CD4-positive, alpha-beta T cell treated with Interleukin-6 for 4 hours (primary cell): ENCODE data around the gene VRK1.

Experiments
- DNase-seq: peaks from one replicate; pipeline ENCODE4 v3.0.0-alpha.2; 2020; ENCODE audit warnings: mixed read lengths

Gene VRK1

DNA sequence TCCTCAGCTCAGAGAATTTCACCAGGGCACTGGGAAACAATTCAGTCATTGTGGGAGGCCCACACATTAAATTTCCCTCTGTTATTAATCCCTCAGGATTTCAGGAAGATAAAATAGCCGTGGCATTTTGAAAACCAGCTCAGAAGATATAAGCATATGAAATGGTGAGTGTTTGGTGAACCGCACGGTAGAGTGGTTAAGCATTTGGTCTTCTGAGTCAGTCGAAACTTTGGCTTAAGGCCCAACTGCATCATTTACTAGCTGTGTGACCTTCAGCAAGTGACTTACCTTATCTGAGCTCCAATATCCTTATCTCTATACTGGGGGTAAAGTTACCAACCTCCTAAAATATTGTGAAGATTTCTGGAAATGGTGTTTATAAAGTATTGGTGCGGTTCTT lies 5.2 kb upstream of the VRK1 start:
- no peak for DNase-seq

- no peak for DNase-seq
Measured at GRCh38 chr14:96792591-96792990, 4.6 kb upstream of the VRK1 start.

DNA sequence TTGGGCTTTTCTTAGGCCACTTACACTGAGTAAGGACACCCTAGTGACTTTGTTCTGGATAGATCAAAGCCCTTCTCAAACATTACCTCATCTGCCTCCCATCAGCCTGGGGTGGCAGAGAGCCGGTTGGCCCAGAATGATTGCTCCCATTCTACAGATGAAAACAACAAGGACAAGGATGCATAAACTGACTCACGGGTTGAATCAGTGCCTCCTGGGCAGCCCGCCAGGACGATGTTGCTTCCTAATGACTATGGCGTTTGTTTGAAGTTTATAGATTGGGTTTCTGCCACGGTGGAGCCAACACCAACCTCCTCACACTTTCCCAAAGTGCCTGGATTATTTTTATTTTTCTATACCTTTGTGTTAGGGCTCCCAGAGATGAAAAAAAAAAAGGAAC lies 3.6 kb upstream of the VRK1 start:
- no peak for DNase-seq

DNA sequence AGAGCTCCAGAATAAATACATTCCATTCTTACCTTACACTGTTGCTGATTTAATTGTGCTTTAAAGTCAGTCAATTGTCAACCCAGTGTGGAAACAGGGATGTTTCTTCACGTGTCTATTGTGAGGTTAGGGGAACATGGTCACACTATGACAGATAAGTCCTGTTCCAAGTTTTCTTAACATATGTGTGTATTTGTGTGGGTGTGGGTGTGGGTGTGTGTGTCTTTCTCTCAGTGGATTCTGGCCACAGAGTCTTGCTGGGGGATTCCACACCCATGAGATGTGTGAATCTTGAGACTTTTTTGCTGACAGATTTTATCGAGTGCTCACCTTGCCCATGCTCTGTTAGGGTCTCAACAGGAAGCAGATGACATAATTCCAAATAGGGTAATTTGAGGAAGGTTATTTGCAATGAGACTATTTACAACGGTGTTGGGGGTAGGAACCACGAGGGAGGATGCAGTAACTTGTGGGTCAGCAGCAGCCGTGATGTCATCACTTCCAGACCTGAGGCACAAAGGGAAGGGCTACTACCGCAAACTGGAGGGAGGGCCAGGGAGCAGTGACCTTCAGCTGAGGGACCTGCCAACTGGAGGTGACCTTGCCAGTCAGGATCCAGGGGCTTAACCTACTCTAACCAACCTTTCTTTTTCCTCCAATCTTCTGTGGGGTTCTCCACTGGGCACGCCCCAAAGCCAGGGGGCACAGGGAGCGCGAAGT lies 1.9 kb upstream of the VRK1 start:
- DNase-seq = no peak

DNA sequence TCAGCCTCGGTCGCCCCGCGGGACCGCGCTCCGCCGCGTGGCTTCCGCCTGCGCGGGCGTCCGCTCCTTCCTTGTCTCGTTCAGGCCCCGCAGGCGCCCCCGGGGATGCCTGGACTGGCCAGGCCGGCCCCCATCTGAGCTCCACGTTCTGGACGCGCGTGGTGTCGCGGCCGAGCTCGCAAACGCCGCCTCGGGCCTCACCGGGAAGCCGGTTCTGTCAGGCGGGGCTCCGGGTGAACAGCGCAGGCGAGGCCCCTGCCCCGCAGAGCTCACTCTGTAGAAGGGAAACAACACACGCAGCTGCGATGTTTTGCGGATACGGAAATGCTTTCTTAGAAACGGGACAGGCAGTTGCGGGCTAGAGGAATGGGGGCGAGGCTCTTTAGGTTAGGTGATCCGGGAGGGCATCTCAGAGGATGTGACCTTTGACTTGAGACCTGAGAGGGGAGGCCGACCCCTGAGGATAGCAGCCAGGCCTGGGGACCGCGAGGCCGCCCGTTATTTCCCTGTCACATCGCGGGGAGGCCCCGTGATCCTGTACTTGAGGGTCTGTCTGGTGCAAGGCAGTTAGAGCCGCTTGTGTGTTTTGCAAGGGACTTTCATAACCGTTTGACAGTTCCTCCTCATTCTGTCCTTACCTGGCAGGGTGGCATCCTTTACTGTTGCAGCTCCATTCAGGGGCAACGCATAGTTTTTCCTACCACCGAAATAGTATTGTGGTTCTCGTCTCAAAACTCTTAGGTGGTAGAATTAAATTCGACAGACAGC lies 584 bp downstream of the VRK1 start:
- DNase-seq = peak; percentile 28

DNA sequence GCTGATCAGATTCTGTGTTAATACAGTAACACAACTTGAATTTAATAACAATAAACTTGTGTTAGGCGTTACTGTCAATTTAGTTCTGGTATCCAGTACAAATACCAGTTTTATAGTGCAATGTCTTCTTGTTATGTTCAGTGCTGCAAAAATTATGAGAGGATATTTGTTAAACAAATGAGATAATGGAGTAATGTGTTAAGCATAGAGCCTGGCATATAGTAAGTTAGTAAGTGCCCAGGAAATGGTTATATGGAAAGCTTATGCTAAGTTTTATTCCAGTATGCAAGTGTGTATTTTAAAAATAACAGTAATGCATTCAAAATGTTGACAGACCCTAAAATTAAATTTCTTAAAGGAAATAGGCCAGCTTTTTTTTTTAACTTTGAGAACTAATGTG lies 1.8 kb downstream of the VRK1 start:
- no peak for DNase-seq

GRCh38 chr14:96799489-96800054 lies 2.4 kb downstream of the VRK1 start:
- no peak for DNase-seq

- DNase-seq = no peak
Measured at GRCh38 chr14:96801931-96802330, 4.7 kb downstream of the VRK1 start.

DNA sequence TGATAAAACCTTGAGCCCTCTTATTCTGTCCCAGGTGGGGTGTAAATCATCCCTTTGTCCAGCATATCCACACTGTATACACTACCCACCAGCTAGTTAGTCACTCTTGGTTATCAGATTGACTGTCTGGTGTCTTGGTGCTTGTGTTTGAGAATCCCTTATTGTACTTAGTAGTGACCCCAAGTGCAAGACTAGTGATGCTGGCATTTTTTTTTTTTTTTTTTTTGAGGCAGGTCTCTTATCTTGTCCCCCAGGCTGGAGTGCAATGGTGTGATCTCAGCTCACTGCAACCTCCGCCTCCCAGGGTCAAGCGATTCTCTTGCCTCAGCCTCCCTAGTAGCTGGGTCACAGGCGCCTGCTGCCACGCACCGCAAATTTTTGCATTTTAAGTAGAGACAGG lies 5.8 kb downstream of the VRK1 start:
- no peak for DNase-seq

DNA sequence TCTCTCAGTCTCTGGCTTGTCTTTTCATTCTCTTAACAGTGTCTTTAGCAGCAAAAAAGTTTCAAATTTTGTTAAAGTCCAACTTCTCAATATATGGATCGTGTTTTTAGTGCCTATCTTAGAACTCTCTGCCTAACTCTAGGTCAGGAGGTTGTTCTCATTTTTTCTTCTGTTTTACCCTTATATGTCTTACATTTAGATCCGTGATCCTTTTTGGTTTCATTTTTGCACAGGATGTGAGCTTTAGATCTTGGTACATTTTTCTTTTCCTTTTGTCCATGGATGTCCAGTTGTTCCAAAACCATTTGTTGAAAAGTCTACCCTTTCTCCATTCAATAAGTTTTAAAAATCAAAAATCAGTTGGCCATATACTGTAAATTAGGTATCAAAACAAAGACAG lies 6.8 kb downstream of the VRK1 start:
- DNase-seq = no peak

GRCh38 chr14:96804895-96805294 lies 7.7 kb downstream of the VRK1 start:
- no peak for DNase-seq

- no peak for DNase-seq
Measured at GRCh38 chr14:96805956-96806355, 8.8 kb downstream of the VRK1 start.

GRCh38 chr14:96806836-96807235 lies 9.7 kb downstream of the VRK1 start:
- no peak for DNase-seq

DNA sequence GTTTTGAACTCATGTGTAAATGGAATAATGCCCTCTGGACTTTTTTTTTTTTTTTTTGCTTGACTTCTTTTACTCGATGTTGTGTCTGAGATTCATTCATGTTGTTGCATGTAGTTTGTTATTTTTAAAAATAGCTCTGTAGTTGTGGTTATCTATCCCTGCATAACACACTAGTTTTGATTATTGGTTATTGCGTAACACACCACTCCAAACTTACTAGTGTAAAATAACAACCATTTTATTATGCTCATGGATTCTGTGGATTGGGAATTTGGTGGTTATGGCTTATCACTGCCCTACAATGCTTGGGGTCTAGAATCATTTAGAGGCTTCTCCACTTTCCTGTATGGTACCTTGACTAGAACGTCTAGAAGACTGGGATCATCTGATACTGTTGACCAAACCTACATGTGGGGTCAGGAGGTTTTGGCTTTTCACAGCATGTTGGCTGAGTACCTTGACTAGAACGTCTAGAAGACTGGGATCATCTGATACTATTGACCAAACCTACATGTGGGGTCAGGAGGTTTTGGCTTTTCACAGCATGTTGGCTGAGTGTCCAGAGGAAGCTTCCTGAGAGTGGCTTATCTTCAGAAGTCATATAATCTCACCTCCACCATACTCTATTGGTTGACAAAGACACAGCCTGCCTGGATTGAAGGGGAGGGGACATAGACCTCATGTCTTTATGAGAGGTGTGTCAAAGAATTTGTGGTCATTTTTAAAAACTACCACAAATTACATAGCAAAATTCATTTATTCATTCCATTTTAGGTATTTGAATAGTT lies 11.6 kb downstream of the VRK1 start:
- no peak for DNase-seq

- no peak for DNase-seq
Measured at GRCh38 chr14:96811265-96811664, 14.1 kb downstream of the VRK1 start.

DNA sequence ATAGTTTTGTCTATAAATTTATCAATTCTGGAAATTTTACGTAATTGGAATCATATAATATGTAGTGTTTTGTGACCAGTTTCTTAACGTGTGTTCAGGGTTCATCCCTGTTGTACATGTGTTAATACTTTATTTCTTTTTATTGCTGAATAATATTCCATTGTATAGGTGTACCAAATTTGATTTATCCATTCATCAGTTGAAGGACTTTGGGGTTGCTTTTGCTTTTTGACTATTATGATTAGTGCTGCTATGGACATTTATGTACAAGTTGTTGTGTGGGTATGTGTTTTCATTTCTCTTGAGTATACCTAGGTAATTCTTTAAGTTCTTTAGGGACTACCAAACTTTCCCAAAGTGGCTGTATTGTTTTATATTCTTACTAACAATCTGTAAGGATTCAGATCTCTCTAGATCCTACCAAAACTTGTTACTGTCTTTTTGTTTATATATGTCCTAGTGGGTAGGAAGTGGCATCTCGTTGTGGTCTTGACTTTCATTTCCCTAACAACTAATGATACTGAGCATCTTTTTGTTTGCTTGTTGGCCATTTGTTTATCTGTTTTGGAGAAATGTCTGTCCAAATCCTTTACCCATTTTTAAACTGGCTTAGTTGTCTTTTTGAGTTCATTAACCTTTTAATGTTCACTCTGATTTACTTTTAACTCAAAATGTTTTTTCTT lies 14.9 kb downstream of the VRK1 start:
- no peak for DNase-seq

- no peak for DNase-seq
Measured at GRCh38 chr14:96816281-96816680, 19.1 kb downstream of the VRK1 start.

DNA sequence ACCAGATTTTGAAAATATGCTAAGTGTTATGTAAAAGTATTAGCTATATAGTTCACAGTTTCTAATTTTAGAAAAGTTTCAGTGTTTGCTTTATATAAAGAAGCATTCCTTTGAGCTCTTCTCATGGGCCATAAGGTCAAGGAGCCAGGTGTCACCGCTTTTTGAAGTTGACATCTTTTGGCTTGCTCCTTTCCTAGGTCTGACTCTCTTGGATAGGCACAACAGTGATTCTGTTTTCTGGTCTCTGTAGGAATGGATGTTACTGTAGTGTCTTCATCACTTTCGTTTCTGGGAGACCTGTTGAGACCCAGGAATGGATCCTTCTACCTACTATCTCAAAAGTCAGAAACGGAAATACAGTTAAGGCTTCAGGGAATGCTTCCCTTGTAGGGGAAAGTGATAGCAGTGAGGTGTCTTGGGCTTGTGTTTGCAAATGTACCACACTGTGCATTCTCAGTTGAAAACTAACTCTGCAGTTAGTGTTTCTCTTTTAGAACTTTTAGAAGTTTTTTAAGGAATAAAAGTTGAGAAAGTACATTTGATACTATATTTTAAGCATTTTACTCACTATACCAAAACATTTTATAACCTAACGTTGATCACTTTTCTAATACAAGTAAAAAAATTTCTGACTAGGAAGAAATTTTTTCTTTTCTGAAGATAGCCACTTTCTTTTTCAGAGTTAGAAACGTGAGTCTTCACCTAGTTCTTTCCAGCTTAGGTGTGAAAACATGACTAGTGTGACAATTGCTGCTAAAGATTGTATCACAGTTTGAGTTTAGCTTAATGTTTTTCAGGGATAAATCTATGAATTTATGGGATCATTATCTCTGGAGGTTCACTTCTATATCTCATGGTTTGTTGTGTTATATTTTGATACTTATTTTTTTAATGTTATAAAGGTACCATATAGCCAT lies 20.8 kb downstream of the VRK1 start:
- no peak for DNase-seq

DNA sequence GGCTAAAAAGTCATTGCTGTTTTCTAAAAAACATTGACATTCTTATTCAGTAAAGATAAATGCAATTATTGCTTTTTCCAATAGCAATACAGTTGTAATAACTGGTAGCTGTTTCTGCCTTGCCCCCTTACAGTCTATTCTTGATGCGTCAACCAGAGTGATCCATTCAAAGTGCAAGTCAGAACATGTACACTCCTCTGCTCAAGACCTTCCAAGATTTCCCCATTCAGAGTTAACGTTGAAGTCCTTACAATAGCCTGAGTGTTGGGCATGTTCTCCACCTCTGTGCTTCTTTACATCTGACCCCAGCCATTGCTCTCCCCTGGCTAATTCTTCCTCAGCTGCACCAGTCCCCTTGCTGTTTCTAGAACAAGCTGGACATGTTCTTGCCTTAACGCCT lies 24.3 kb downstream of the VRK1 start:
- DNase-seq = no peak

DNA sequence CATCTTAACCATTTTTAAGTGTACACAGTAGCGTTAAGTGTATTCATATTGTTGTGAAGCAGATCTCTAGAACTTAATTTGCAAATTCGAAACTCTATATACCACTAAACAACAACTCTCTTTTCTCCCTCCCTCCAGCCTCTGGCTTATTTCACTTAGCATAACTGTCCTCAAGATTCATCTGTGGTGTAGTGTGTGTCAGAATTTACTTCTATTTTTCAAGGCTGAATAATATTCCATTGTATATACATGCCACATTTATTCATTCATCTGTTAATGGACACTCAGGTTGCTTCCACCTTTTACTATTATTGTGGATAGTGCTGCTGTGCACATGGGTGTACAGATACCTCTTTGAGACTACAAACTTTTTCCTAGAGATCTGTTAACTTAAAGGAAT lies 26.5 kb downstream of the VRK1 start:
- no peak for DNase-seq

GRCh38 chr14:96824283-96824682 lies 27.1 kb downstream of the VRK1 start:
- DNase-seq = no peak

GRCh38 chr14:96826818-96827217 lies 29.6 kb downstream of the VRK1 start:
- DNase-seq = no peak
